Lower leg skin (tissue), 4 donors: ENCODE results near the gene BLOC1S5. TPM values are rescaled to one million over a fixed set of nuclear protein-coding genes. Genes with fewer than 3 reads are reported as not detected.
A peak's percentile ranks its signal among the peaks of the same experiment; 100 is the strongest.

Source experiments
- DNase-seq, 2 donors: peaks; one replicate each; pipeline ENCODE4 v3.0.0-alpha.2; 2019; ENCODE audit warnings: low spot score in 2 of 2
- H3K4me3 ChIP-seq: fragments of 200-600 bp; sonication (generic); 2 replicates; pipeline ENCODE4 v1.5.1; 2017; ENCODE audit warnings: mild to moderate bottlenecking, low read depth; ENCODE audit not compliant: poor library complexity, severe bottlenecking
- POLR2A ChIP-seq, 2 donors: fragments of 450-650 bp; IDR thresholded peaks; one replicate each; pipeline ENCODE4 v1.6.1; 2016 to 2017; ENCODE audit warnings: antibody characterized with exemption in 2 of 2, mild to moderate bottlenecking in 1 of 2, moderate library complexity in 1 of 2
- WGBS, 2 donors: methylation state at CpG; one replicate each; pipeline ENCODE4 v1.1.5; 2018; 5-methylcytosine and 5-hydroxymethylcytosine counted together
- intact Hi-C: fragments of 100-400 bp; cut with DNase I; formaldehyde crosslinking; loops from one replicate; pipeline ENCODE4 v1.15.0; 2023; ENCODE audit warnings: low total_unique reads
- total RNA-seq, 4 donors: library from RNA; depleted of rRNA; stranded (reverse); fragments of >200 nt; gene quantifications; one replicate each; pipeline ENCODE4 v1.1.0, GENCODE V29; 2016
- TF ChIP-seq, protein P1 (sequence below), 3 donors: fragments of 450-650 bp; IDR thresholded peaks; one replicate each; pipeline ENCODE4 v1.5.1; 2016; ENCODE audit warnings: antibody characterized with exemption in 3 of 3, mild to moderate bottlenecking in 3 of 3, moderate library complexity in 2 of 3

BLOC1S5 gene
- total RNA-seq, 4 donors from 2014 or later: 7.5 to 11.6 (median 10.4) TPM

DNA sequence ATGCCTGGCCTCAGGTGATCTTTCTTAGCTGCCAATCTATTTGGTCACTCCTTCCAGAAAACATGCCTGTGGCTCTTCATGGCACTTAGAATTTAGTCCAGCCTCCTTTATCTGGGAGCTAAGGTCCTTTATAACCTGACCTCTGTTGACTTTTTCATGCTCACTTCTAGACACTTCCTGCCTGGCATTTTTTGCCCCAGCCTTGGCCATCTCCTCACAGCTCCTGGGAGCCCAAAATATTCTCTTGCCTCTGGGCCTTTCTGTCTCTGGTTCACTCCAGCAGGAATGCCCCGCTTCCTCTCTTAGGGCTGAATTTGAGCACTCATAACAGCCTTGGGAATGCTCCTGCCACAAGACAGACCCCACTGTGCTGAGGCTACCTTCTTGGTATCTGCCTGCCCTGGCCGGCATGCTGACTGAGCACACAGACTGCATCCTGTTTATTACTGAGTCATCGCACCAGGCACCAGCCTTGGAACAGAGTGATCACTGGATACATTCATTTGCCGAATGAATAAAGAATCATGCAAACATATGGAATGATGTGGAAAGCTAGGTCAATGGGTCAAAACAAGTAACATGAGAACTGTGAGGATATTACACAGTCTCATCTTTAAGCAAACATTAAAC, 44.0 kb upstream of the BLOC1S5 start:
- no peak for DNase-seq
- H3K4me3 ChIP-seq: no peak overlapping the region
- WGBS, 2 donors: 54 to 64% methylated on average over 4 of the region's 4 CpGs
- TF ChIP-seq, protein P1, sequence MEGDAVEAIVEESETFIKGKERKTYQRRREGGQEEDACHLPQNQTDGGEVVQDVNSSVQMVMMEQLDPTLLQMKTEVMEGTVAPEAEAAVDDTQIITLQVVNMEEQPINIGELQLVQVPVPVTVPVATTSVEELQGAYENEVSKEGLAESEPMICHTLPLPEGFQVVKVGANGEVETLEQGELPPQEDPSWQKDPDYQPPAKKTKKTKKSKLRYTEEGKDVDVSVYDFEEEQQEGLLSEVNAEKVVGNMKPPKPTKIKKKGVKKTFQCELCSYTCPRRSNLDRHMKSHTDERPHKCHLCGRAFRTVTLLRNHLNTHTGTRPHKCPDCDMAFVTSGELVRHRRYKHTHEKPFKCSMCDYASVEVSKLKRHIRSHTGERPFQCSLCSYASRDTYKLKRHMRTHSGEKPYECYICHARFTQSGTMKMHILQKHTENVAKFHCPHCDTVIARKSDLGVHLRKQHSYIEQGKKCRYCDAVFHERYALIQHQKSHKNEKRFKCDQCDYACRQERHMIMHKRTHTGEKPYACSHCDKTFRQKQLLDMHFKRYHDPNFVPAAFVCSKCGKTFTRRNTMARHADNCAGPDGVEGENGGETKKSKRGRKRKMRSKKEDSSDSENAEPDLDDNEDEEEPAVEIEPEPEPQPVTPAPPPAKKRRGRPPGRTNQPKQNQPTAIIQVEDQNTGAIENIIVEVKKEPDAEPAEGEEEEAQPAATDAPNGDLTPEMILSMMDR (IDR thresholded peaks at IDR 0.05): no peak
- TF ChIP-seq POLR2A (IDR thresholded peaks at IDR 0.05): no peak
- intact Hi-C loops: no loop called here

DNA sequence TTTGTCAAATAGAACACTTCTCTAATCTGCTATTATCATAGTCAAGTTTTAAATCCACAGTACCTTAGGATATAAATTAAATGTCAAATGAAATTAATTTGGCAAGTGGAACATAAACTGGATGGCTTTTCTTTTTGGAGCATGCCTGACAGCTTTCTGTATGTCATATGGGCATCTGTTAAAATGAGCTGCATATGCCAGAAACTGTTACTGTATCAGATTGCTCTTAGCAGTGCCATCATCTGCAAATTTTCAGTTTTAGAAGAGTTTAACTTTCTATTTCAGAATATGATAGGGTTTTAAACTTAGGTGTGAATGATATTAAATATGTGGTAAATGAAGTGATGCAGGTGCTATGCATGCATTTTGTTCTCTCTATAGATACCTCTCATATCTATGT, 41.6 kb upstream of the BLOC1S5 start:
- intact Hi-C loops: no loop called here
- no peak for DNase-seq
- TF ChIP-seq POLR2A (IDR thresholded peaks at IDR 0.05): no peak
- TF ChIP-seq, protein P1 (IDR thresholded peaks at IDR 0.05): no peak
- no peak overlapping the region for H3K4me3 ChIP-seq

DNA sequence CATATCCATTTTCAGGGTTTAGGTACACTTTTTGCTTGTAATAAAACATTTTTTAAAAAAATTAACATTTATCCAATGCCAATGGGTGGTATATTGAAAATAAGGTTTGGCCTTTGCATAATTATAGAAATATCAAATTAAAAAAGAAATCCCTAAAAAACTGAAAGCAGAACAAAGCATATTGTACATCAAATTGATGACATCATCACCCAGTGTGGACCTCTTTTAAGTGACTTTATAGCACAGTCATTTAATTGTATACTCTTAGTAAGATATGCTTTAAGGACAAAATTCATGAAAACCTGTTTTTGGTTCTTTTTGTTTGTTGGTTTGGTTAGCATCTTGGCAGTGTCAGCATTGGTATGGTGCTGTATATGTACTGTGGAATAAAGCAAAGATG, 39.5 kb upstream of the BLOC1S5 start:
- intact Hi-C loops: no loop called here
- TF ChIP-seq POLR2A (IDR thresholded peaks at IDR 0.05): no peak
- TF ChIP-seq, protein P1 (IDR thresholded peaks at IDR 0.05): no peak

DNA sequence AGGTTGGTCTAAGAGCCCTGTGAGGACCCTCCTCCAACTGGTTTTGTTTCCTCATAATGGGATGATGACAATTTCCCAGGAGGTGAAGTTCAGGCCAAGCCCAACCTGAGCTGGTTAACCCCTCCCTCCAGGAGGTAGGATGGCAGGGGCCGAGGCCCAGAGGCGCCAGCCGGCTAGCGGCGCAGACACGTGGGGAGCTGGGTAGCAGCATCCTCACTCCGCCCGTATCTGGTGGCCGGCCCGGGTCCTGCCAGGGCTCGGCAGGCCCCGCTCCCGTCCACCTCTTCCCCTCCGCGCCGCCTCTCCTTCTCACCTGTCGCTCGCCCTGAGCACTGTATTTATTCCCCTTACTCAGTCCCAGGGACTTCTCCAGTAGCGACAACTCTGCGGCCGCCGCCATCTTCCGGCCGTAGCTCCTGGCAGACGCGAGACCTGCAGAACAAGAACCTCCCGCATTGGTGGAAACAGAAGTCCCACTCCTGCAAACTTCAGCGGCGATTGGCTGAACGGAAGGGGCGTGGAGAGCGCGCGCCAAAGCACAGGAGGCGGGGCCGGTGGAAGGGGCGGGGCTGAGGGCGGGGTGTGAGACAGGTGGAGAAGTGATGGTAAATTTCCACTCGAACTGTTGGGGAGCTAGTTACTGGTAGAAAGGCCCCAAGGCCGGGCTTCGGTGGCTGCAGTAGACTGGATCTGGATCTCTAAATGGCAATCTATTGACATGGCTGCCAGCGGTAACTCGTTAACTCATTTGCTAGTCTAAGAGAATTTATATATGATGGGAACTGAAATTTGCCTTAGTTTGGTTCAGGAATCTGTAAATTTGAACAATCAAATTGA, 38.2 kb upstream of the BLOC1S5 start, which contains the start of gene EEF1E1:
EEF1E1 (minus strand) TSS at position 427 of the 837 bp plus-strand sequence; CDS start at position 400, 27 bp downstream.
- WGBS, 2 donors: 1% methylated on average over 35 to 43 of the region's 43 CpGs

More for the DNA sequence above, 39.5 kb upstream of the BLOC1S5 start:
- no peak for DNase-seq
- no peak overlapping the region for H3K4me3 ChIP-seq

DNA sequence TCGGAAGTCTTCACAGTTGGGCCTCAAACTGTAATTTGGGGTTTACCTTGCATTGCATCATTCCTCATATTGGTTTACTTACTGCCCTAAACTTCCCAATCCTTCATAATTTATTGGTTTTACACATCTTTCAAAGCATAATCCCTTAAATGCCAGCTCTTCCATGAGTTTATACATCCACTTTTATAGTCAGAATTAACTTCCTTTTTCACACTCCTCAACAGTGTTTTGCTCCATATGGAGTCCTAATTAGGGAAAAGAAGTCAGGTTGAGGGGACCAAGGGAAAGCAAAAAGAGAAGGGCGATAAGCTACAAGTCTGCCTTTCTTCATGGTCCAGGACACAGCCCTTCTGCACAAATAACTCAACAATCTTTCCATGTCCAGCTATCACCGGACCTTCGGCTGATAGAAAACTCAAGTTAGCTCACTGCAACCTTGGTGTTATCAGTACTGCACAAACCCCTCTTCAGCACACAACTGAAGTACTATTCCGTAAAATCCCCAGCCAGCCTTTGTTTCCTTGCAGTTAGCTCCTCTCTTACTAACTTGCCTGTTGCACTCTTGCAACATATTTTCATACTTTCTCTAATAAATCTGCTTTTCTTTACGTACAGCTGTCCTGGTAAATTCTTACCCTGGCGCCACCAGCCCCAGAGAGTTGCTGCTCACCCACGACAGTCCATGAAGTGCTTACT, 36.1 kb upstream of the BLOC1S5 start:
- no peak for TF ChIP-seq POLR2A (IDR thresholded peaks at IDR 0.05)
- TF ChIP-seq, protein P1 (IDR thresholded peaks at IDR 0.05): no peak

More for the DNA sequence above, 38.2 kb upstream of the BLOC1S5 start, which contains the start of gene EEF1E1:
- TF ChIP-seq POLR2A (IDR thresholded peaks at IDR 0.05): no peak
- TF ChIP-seq, protein P1 (IDR thresholded peaks at IDR 0.05): no peak
- peak; percentile 94 to 98 for DNase-seq
- peak within 1 kb of the TSS; percentile 65 for H3K4me3 ChIP-seq
- intact Hi-C loops: no loop called here

More for the DNA sequence above, 36.1 kb upstream of the BLOC1S5 start:
- intact Hi-C loops: no loop called here
- 92 to 93% methylated on average over 8 of the region's 8 CpGs for WGBS, 2 donors
- H3K4me3 ChIP-seq: no peak overlapping the region
- DNase-seq: no peak
